Measurements from ENCODE around the gene DRG1.

DNA sequence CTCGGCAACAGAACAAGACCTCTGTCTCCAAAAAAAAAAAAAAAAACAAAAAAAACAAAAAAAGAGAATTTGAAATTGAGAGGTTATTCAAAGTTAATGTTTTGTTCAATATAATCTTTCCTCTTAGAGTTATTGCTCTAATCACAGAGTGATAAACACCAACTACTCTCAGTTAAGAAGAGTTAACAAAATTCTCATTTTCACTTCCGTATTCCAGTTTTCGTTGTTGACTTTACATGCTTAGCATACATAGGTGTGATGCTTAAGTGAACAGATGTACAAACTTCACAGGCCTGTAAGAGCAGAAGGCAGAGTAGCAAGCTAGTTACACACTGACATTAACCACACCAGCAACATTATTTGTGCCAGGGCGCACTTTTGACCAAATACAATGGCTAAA is 77.9 kb downstream of the DRG1 start:
- TF ChIP-seq, protein P1, sequence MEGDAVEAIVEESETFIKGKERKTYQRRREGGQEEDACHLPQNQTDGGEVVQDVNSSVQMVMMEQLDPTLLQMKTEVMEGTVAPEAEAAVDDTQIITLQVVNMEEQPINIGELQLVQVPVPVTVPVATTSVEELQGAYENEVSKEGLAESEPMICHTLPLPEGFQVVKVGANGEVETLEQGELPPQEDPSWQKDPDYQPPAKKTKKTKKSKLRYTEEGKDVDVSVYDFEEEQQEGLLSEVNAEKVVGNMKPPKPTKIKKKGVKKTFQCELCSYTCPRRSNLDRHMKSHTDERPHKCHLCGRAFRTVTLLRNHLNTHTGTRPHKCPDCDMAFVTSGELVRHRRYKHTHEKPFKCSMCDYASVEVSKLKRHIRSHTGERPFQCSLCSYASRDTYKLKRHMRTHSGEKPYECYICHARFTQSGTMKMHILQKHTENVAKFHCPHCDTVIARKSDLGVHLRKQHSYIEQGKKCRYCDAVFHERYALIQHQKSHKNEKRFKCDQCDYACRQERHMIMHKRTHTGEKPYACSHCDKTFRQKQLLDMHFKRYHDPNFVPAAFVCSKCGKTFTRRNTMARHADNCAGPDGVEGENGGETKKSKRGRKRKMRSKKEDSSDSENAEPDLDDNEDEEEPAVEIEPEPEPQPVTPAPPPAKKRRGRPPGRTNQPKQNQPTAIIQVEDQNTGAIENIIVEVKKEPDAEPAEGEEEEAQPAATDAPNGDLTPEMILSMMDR (IDR thresholded peaks at IDR 0.05), result no peak
- TF ChIP-seq POLR2A (IDR thresholded peaks at IDR 0.05), result no peak
- no peak for TF ChIP-seq EP300 (IDR thresholded peaks at IDR 0.05)
